ENCODE results near the gene COX19. TPM values are rescaled to one million over a fixed set of nuclear protein-coding genes. Genes with fewer than 3 reads are reported as not detected.

Gene COX19
- total and polyA plus RNA-seq, 4 donors = 3.1 to 17.0 (median 8.8) TPM

GRCh38 chr7:916291-916941 is 58.9 kb downstream of the COX19 start:
- WGBS, 2 donors = 44 to 45% methylated on average over 17 of the region's 17 CpGs
- Histone ChIP-seq H3K4me3 (ENCODE audit: low read length in 2 of 2) (no peak overlapping the region), H3K27me3 (ENCODE audit: control insufficient read depth in 1 of 2, insufficient read depth in 2 of 2, low read length in 1 of 2) (no peaks in the 10 kb centered on the region), H3K9me3 (ENCODE audit: control insufficient read depth, low read length) (no peaks in the 10 kb centered on the region), H3K36me3 (ENCODE audit: control insufficient read depth in 1 of 2, insufficient read depth in 2 of 2, low read length in 1 of 2) (no peaks in the 10 kb centered on the region), H3K4me1 (ENCODE audit: control insufficient read depth in 1 of 2, insufficient read depth in 2 of 2, low read length in 2 of 2) (no peaks in the 10 kb centered on the region), H3K27ac (ENCODE audit: low read depth in 1 of 2, low read length in 2 of 2) (no peak overlapping the region)
- intact Hi-C loops (cut with DNase I) = no loop called here
- ATAC-seq (ENCODE audit: low FRiP score) (no peak), DNase-seq (peak; percentile 37 to 74)

Small RNA genes within 50 kb of the gene (microRNA-seq; reads per million reads assigned to microRNA genes)
- 291 to 683 reads per million in 2 donors for gene MIR339

Other genes with a start within 250 kb of the COX19 start
- 10 to 100 TPM; 12.4 to 16.6 TPM for gene DNAAF5, start 248.8 kb downstream of the COX19 start, total RNA-seq
- gene DNAAF5, start 248.8 kb downstream of the COX19 start, polyA plus RNA-seq = 10 to 100 TPM in 1 of 2 donors, 1 to 10 TPM in 1; 4.1 to 16.8 TPM
- gene PRKAR1B, start 248.3 kb downstream of the COX19 start, total RNA-seq = 10 to 100 TPM in 1 of 2 donors, 1 to 10 TPM in 1; 6.6 to 13.7 TPM
- 10 to 100 TPM; 14.5 to 16.2 TPM for gene PRKAR1B, start 248.3 kb downstream of the COX19 start, polyA plus RNA-seq
- 100 to 1,000 TPM; 200 to 236 TPM for gene SUN1, start 143.1 kb downstream of the COX19 start, total RNA-seq
- gene SUN1, start 143.1 kb downstream of the COX19 start, polyA plus RNA-seq = 100 to 1,000 TPM in 1 of 2 donors, 10 to 100 TPM in 1; 36.3 to 120 TPM
- gene GET4, start 99.0 kb downstream of the COX19 start, total RNA-seq = 10 to 100 TPM; 19.9 to 22.7 TPM
- gene GET4, start 99.0 kb downstream of the COX19 start, polyA plus RNA-seq = 10 to 100 TPM; 16.5 to 58.3 TPM
- 10 to 100 TPM; 10.8 to 11.9 TPM for gene ADAP1, start 20.9 kb downstream of the COX19 start, total RNA-seq
- 10 to 100 TPM in 1 of 2 donors, 1 to 10 TPM in 1; 4.3 to 16.9 TPM for gene ADAP1, start 20.9 kb downstream of the COX19 start, polyA plus RNA-seq
- not detected for gene CYP2W1, start 7.6 kb upstream of the COX19 start, total RNA-seq
- not detected for gene CYP2W1, start 7.6 kb upstream of the COX19 start, polyA plus RNA-seq
- gene GPR146, start 69.0 kb upstream of the COX19 start, total RNA-seq = 10 to 100 TPM; 17.4 to 44.2 TPM
- 1 to 10 TPM; 2.2 to 3.5 TPM for gene GPR146, start 69.0 kb upstream of the COX19 start, polyA plus RNA-seq
- gene GPER1, start 112.6 kb upstream of the COX19 start, total RNA-seq = 10 to 100 TPM in 1 of 2 donors, 1 to 10 TPM in 1; 4.5 to 11.2 TPM
- 1 to 10 TPM; 2.8 to 5.0 TPM for gene GPER1, start 112.6 kb upstream of the COX19 start, polyA plus RNA-seq
- gene ZFAND2A, start 184.6 kb upstream of the COX19 start, total RNA-seq = 10 to 100 TPM; 18.8 to 24.8 TPM
- 10 to 100 TPM; 54.7 to 64.6 TPM for gene ZFAND2A, start 184.6 kb upstream of the COX19 start, polyA plus RNA-seq